ENCODE measurements around the gene PLA1A. TPM values are rescaled to one million over a fixed set of nuclear protein-coding genes. Genes with fewer than 3 reads are reported as not detected.

PLA1A gene
- total and polyA plus RNA-seq, 11 donors, result 0.58 to 23.8 (median 1.8) TPM

GRCh38 chr3:119675188-119675874 lies 77.6 kb downstream of the PLA1A start:
- peak overlapping the region; percentile 93 to 97 (median 96) for H3K27ac ChIP-seq
- WGBS, 4 donors, result 56 to 62% (median 60%) methylated on average over 5 of the region's 5 CpGs
- intact Hi-C loops (cut with DNase I), result loop anchor here in 7 of 10 donors (2.0 to 10.0 kb wide), 11 partner anchors 38 to 213 kb away; partner anchors contain the start of genes ADPRH (in 4 of the 7), PLA1A (in 2 of the 7), POGLUT1 (in 2 of the 7) and TMEM39A (in 2 of the 7)
- H3K36me3 ChIP-seq, result peaks cover 0 to 47% (median 42%) of the 10 kb centered on the region in 9 donors
- H3K4me3 ChIP-seq, result peak overlapping the region in 9 of 12 donors; percentile 63 to 82 (median 72)
- H3K9me3 ChIP-seq, result no peaks in the 10 kb centered on the region
- H3K27me3 ChIP-seq, result no peaks in the 10 kb centered on the region
- no peak for TF ChIP-seq POLR2A (IDR thresholded peaks at IDR 0.05)
- TF ChIP-seq, protein P1, sequence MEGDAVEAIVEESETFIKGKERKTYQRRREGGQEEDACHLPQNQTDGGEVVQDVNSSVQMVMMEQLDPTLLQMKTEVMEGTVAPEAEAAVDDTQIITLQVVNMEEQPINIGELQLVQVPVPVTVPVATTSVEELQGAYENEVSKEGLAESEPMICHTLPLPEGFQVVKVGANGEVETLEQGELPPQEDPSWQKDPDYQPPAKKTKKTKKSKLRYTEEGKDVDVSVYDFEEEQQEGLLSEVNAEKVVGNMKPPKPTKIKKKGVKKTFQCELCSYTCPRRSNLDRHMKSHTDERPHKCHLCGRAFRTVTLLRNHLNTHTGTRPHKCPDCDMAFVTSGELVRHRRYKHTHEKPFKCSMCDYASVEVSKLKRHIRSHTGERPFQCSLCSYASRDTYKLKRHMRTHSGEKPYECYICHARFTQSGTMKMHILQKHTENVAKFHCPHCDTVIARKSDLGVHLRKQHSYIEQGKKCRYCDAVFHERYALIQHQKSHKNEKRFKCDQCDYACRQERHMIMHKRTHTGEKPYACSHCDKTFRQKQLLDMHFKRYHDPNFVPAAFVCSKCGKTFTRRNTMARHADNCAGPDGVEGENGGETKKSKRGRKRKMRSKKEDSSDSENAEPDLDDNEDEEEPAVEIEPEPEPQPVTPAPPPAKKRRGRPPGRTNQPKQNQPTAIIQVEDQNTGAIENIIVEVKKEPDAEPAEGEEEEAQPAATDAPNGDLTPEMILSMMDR (IDR thresholded peaks at IDR 0.05), result no peak
- no peak for ATAC-seq
- peaks cover 0 to 54% (median 32%) of the 10 kb centered on the region in 12 donors for H3K4me1 ChIP-seq
- no peak for DNase-seq

DNA sequence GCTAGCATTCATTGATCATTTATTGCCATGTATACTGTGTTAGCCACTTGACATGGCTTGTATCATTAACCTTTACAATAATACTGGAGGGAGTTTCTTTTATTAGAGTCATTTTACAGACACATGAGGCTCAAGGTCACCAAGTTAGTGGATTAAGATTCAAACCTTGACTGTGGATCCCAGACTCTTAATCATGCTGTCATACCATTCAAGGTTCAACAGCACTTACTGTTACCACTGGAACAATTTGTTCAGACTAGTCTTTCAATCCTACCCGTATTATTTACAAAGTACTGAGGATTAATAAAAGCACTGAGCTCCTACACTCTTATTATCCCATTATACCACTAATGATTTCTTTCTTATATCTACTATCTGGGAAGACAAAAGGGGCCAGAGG lies 78.3 kb downstream of the PLA1A start:
- Histone ChIP-seq H3K4me3 (peak overlapping the region in 11 of 12 donors; percentile 52 to 82 (median 70)), H3K4me1 (peaks cover 0 to 51% (median 33%) of the 10 kb centered on the region in 12 donors), H3K9me3 (no peaks in the 10 kb centered on the region), H3K27me3 (no peaks in the 10 kb centered on the region), H3K27ac (peak overlapping the region; percentile 93 to 97 (median 96)), H3K36me3 (peaks cover 0 to 41% (median 38%) of the 10 kb centered on the region in 9 donors)
- TF ChIP-seq, protein P1 (IDR thresholded peaks at IDR 0.05), result no peak
- no peak for TF ChIP-seq POLR2A (IDR thresholded peaks at IDR 0.05)
- no peak for DNase-seq
- intact Hi-C loops (cut with DNase I), result loop anchor here in 7 of 10 donors (2.0 to 10.0 kb wide), 11 partner anchors 37 to 214 kb away; partner anchors contain the start of genes ADPRH (in 3 of the 7), PLA1A (in 2 of the 7), POGLUT1 (in 2 of the 7) and TMEM39A (in 2 of the 7)
- 22 to 35% (median 30%) methylated on average over 1 of the region's 1 CpG for WGBS, 4 donors
- peak in 2 of 4 donors; percentile 18 to 22 for ATAC-seq

DNA sequence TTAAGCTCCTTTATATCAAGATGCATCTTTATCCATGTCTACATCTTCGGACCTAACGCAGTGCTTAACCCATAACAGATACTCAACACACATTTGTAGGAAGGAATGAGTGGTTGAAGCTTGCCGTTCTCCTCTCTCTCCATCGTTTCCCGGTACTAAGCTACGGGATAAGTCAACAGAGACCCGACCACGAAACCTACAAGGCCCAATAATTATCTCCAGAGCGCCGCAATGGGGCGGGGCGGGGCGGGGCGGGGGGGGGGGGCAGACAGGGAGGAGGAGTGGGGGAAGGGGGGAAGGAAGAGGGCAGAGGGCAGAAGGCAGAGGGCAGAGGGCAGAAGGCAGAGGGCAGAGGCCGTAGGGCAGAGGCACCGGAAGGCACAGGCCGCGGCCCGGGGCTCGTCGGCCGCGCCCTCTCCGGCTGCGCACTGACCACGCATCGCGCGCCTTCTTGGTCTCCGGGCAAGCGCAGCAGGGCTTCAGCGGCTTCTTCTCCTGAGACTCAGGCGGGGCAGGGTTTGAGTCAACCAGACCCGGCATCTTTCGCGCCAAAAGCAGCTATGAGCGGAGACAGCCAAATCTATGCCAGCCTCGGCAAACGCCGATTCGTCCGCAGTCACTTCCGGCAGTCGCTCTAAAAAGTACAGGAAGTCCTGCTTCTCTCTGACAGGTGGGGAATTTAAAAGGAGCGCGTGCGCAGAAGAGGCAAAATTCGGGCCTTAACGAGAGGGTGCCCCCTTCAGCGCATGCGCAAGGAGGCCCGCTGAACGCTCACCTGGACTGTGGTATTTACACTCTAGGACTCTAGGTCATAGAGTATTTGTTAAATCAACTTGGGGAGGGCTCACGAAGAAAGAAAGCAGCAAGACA lies 79.3 kb downstream of the PLA1A start, which contains the start of gene COX17:
Gene COX17 (minus strand): TSS at position 636 of the 870 bp plus-strand sequence. CDS start 96 bp downstream, at position 540.
- DNase-seq, result peak; percentile 95 to 97 (median 95)
- 0 to 2% (median 1%) methylated on average over 52 to 54 of the region's 54 CpGs for WGBS, 4 donors
- peak in 1 of 2 donors; percentile 74 for TF ChIP-seq POLR2A (IDR thresholded peaks at IDR 0.05)
- TF ChIP-seq, protein P1 (IDR thresholded peaks at IDR 0.05), result no peak
- ATAC-seq, result peak; percentile 78 to 90 (median 87)
- intact Hi-C loops (cut with DNase I), result loop anchor here in 7 of 10 donors (1.0 to 10.0 kb wide), 12 partner anchors 38 to 215 kb away; partner anchors contain the start of genes ADPRH (in 3 of the 7), PLA1A (in 2 of the 7), POGLUT1 (in 2 of the 7) and TMEM39A (in 2 of the 7)
- Histone ChIP-seq H3K27me3 (no peaks in the 10 kb centered on the region), H3K4me1 (peaks cover 0 to 49% (median 32%) of the 10 kb centered on the region in 12 donors), H3K4me3 (peak within 1 kb of the TSS; percentile 38 to 82 (median 70)), H3K9me3 (no peaks in the 10 kb centered on the region), H3K27ac (peak within 1 kb of the TSS; percentile 93 to 97 (median 96)), H3K36me3 (peaks cover 0 to 31% (median 29%) of the 10 kb centered on the region in 9 donors)
